ENCODE data around the gene ZNF326.

- no peak for TF ChIP-seq CTCF (IDR thresholded peaks at IDR 0.05 in 2 of 3, conservative IDR thresholded peaks at IDR 0.05 in 1 of 3; ENCODE audit: borderline replicate concordance in 1 of 3, insufficient read depth in 1 of 3, low read depth in 2 of 3, low read length in 2 of 3)
- TF ChIP-seq POLR2A (IDR thresholded peaks at IDR 0.05; ENCODE audit: borderline replicate concordance, extremely low read depth, insufficient read depth, insufficient read length), result peak; percentile 93
- no peak for TF ChIP-seq REST (IDR thresholded peaks at IDR 0.05; ENCODE audit: low read depth)
Measured at GRCh38 chr1:89994805-89995597, at the start of gene ZNF326.

Data from HCT116 (cell line).